GM12873 (cell line): Measurements from ENCODE around the gene KLHL17.

Experiments used
- CTCF ChIP-seq: IDR thresholded peaks from 2 replicates; pipeline ENCODE4 v1.5.1; 2012; ENCODE audit warnings: low read depth, mild to moderate bottlenecking, moderate library complexity, low read length, control low read depth; ENCODE audit not compliant: insufficient read depth; ENCODE audit errors: missing control alignments

Gene KLHL17

GRCh38 chr1:914891-915280 lies 45.5 kb upstream of the KLHL17 start:
- no peak for TF ChIP-seq CTCF

- TF ChIP-seq CTCF = no peak
Observed at GRCh38 chr1:915295-916172, 44.9 kb upstream of the KLHL17 start.

- TF ChIP-seq CTCF = no peak
Observed at GRCh38 chr1:916173-917075, 44.0 kb upstream of the KLHL17 start.

- TF ChIP-seq CTCF = no peak
Observed at GRCh38 chr1:917076-917459, 43.3 kb upstream of the KLHL17 start.

- TF ChIP-seq CTCF = no peak
Observed at GRCh38 chr1:917466-918091, 42.8 kb upstream of the KLHL17 start.

- no peak for TF ChIP-seq CTCF
Observed at GRCh38 chr1:918353-918752, 42.0 kb upstream of the KLHL17 start.

GRCh38 chr1:918843-919242 lies 41.5 kb upstream of the KLHL17 start:
- TF ChIP-seq CTCF = no peak
